Measurements from ENCODE around the gene NME1. TPM values are rescaled to one million over a fixed set of nuclear protein-coding genes. Genes with fewer than 3 reads are reported as not detected.
A peak's percentile ranks its signal among the peaks of the same experiment; 100 is the strongest.

The NME1 gene
- total and polyA plus RNA-seq, 4 donors: 14.6 to 201 (median 143) TPM

DNA sequence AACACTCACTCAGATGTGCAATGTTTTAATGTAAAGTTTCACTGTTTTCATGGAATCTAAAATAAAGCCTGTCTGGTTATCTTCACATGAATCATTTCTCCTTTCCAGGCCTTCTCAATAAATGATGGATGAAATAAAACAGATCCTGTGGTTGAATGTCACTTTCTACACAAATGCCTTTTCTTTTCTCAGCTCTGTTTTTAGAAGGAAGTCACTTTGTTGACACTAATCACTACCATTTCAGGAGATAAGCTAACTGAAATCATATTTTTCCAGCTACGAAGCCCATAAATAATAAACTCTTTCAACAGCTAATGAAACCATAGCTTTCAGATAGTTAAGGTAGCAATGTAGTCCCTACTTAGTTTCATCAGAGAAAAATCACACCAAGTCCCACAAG is 30.8 kb downstream of the NME1 start:
- TF ChIP-seq, protein P1, sequence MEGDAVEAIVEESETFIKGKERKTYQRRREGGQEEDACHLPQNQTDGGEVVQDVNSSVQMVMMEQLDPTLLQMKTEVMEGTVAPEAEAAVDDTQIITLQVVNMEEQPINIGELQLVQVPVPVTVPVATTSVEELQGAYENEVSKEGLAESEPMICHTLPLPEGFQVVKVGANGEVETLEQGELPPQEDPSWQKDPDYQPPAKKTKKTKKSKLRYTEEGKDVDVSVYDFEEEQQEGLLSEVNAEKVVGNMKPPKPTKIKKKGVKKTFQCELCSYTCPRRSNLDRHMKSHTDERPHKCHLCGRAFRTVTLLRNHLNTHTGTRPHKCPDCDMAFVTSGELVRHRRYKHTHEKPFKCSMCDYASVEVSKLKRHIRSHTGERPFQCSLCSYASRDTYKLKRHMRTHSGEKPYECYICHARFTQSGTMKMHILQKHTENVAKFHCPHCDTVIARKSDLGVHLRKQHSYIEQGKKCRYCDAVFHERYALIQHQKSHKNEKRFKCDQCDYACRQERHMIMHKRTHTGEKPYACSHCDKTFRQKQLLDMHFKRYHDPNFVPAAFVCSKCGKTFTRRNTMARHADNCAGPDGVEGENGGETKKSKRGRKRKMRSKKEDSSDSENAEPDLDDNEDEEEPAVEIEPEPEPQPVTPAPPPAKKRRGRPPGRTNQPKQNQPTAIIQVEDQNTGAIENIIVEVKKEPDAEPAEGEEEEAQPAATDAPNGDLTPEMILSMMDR (IDR thresholded peaks at IDR 0.05; ENCODE audit: control extremely low read depth, extremely low read depth): no peak
- H3K27ac ChIP-seq (ENCODE audit: low read depth in 1 of 2, low read length in 1 of 2): no peak overlapping the region
- DNase-seq (no peak), ATAC-seq (ENCODE audit: insufficient read depth, low FRiP score) (no peak)
- no peaks in the 10 kb centered on the region for H3K9me3 ChIP-seq (ENCODE audit: control insufficient read depth in 4 of 4, insufficient read depth in 3 of 4, low read length in 3 of 4)
- peaks cover 4 to 38% (median 19%) of the 10 kb centered on the region in 4 donors for H3K36me3 ChIP-seq (ENCODE audit: control insufficient read depth in 4 of 4, insufficient read depth in 4 of 4, low read length in 4 of 4)
- H3K4me1 ChIP-seq (ENCODE audit: control insufficient read depth in 5 of 5, insufficient read depth in 5 of 5, low read length in 5 of 5): peaks cover 0 to 5% (median 0%) of the 10 kb centered on the region in 5 donors
- H3K9ac ChIP-seq (ENCODE audit: insufficient read depth in 1 of 2, low read length in 2 of 2): no peak overlapping the region
- no peak overlapping the region for H3K4me3 ChIP-seq
- no peaks in the 10 kb centered on the region for H3K27me3 ChIP-seq (ENCODE audit: control insufficient read depth in 3 of 3, insufficient read depth in 3 of 3, low read length in 2 of 3)
- WGBS, 2 donors: 86 to 89% methylated on average over 1 of the region's 1 CpG

DNA sequence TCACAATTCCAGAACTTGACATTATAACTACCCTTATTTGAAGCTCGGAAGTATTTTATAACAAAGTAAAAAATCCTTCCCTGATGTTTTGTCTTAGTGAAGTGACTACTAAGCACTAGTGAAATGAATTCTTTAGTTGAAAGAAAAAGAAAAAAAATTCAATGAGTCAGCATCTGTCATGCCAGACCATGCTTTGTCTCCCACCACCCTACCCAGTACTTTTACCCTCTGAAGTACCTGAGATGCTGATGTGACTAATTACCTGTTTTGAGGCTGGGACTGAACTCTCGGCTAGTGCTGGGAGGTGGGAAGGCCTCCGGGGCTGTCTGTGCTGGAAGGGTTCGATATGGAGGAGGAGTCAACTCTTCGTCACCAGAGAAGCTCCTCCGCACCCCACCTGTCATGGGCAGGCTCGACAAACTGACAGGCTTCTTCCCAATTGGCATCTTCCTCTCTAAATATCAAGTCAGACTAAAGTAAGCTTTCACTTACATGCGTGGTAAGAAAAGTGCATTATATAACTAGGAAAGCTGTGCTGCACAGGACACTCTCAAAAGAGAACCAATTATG is 32.5 kb downstream of the NME1 start:
- no peaks in the 10 kb centered on the region for H3K9me3 ChIP-seq (ENCODE audit: control insufficient read depth in 4 of 4, insufficient read depth in 3 of 4, low read length in 3 of 4)
- 94 to 95% methylated on average over 8 of the region's 8 CpGs for WGBS, 2 donors
- no peak overlapping the region for H3K4me3 ChIP-seq
- no peak for ATAC-seq (ENCODE audit: insufficient read depth, low FRiP score)
- no peak for DNase-seq
- H3K27me3 ChIP-seq (ENCODE audit: control insufficient read depth in 3 of 3, insufficient read depth in 3 of 3, low read length in 2 of 3): no peaks in the 10 kb centered on the region
- H3K4me1 ChIP-seq (ENCODE audit: control insufficient read depth in 5 of 5, insufficient read depth in 5 of 5, low read length in 5 of 5): peaks cover 0 to 7% (median 0%) of the 10 kb centered on the region in 5 donors
- H3K27ac ChIP-seq (ENCODE audit: low read depth in 1 of 2, low read length in 1 of 2): no peak overlapping the region
- no peak overlapping the region for H3K9ac ChIP-seq (ENCODE audit: insufficient read depth in 1 of 2, low read length in 2 of 2)
- H3K36me3 ChIP-seq (ENCODE audit: control insufficient read depth in 4 of 4, insufficient read depth in 4 of 4, low read length in 4 of 4): peaks cover 5 to 46% (median 18%) of the 10 kb centered on the region in 4 donors
- TF ChIP-seq, protein P1 (IDR thresholded peaks at IDR 0.05; ENCODE audit: control extremely low read depth, extremely low read depth): no peak

DNA sequence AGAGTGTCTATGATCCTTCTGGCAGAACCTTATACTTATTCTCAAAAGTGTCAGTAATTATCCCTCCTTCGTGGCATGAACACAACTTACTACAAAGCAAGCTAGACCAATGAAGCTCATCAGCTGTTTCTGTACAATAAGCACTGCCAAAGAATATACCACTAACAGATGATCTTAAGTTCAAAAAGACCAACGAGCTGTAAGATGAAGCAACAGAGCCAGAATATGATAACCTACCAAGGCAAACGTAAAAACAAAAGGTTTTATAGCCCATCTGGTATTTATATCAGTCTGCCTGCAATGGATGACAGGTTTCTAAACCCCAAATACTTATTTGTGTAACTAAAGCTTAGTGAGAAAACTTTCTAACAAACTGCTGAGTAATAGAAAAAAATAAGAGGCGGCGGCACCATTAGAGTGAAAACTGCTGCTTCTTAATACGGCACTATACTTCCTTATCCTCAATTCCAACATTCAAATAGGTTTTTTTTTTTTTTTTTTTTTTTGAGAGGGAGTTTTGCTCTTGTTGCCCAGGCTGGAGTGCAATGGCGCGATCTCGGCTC is 35.0 kb downstream of the NME1 start:
- 85 to 92% methylated on average over 6 to 9 of the region's 9 CpGs for WGBS, 2 donors
- ATAC-seq (ENCODE audit: insufficient read depth, low FRiP score) (no peak), DNase-seq (peak; percentile 24 to 86 (median 78))
- no peaks in the 10 kb centered on the region for H3K9me3 ChIP-seq (ENCODE audit: control insufficient read depth in 4 of 4, insufficient read depth in 3 of 4, low read length in 3 of 4)
- H3K4me3 ChIP-seq: no peak overlapping the region
- TF ChIP-seq, protein P1 (IDR thresholded peaks at IDR 0.05; ENCODE audit: control extremely low read depth, extremely low read depth): no peak
- no peaks in the 10 kb centered on the region for H3K27me3 ChIP-seq (ENCODE audit: control insufficient read depth in 3 of 3, insufficient read depth in 3 of 3, low read length in 2 of 3)
- peaks cover 2 to 45% (median 18%) of the 10 kb centered on the region in 4 donors for H3K36me3 ChIP-seq (ENCODE audit: control insufficient read depth in 4 of 4, insufficient read depth in 4 of 4, low read length in 4 of 4)
- H3K4me1 ChIP-seq (ENCODE audit: control insufficient read depth in 5 of 5, insufficient read depth in 5 of 5, low read length in 5 of 5): peaks cover 0 to 7% (median 0%) of the 10 kb centered on the region in 5 donors
- no peak overlapping the region for H3K27ac ChIP-seq (ENCODE audit: low read depth in 1 of 2, low read length in 1 of 2)
- no peak overlapping the region for H3K9ac ChIP-seq (ENCODE audit: insufficient read depth in 1 of 2, low read length in 2 of 2)

Data from lung (tissue), 12 donors.